ENCODE results near the gene PITRM1.

The PITRM1 gene

DNA sequence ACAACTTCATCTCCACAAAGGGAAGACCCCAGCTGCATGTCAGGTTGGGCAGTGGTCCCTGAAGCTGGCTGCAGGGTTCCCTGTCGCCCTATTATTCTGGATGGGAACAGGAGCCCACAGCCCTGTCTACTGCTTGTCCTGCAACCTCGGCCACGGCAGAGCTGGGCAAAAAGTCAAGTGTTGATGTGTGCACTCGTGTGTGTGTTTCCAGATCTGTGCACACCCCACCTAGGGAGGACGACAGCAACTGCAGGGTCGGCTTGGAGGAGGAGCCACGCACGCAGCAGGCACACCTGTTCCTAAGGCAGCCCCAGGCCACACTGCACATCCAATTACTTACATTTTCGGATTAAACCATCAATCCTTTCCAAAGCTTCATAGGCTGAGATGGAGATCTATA lies 23.6 kb downstream of the PITRM1 start:
- Histone ChIP-seq H3K36me3 (ENCODE audit: insufficient read depth, low read length) (peaks cover 76% of the 10 kb centered on the region), H3K27me3 (ENCODE audit: insufficient read depth, low read length) (no peaks in the 10 kb centered on the region), H2AFZ (ENCODE audit: low read depth, low read length) (no peak overlapping the region), H3K4me1 (ENCODE audit: insufficient read depth, low read length) (no peaks in the 10 kb centered on the region), H3K4me3 (ENCODE audit: low read length) (no peak overlapping the region), H3K9me3 (ENCODE audit: low read length) (no peaks in the 10 kb centered on the region)

DNA sequence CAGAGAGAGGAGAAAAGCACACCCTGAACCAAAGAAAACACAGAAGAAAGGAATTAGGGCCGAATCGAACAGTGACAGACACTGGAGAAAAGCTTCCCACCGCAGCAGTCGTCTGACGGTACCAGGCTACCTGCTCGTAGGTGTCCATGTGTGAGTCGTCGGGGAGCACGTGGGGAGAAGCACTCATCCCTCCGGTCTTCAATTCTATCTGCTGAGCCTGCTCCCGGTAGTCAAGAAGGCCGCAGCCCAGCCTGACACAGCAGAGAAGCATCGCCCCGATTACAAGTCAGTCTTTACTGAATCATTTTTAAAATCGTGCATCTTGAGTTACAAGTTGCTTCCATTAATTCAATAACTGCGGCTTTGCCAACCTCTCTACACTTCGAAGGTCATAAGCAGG lies 24.5 kb downstream of the PITRM1 start:
- no peaks in the 10 kb centered on the region for H3K9me3 ChIP-seq (ENCODE audit: low read length)
- no peaks in the 10 kb centered on the region for H3K4me1 ChIP-seq (ENCODE audit: insufficient read depth, low read length)
- no peak overlapping the region for H3K4me3 ChIP-seq (ENCODE audit: low read length)
- no peaks in the 10 kb centered on the region for H3K27me3 ChIP-seq (ENCODE audit: insufficient read depth, low read length)
- H2AFZ ChIP-seq (ENCODE audit: low read depth, low read length): no peak overlapping the region
- peaks cover 81% of the 10 kb centered on the region for H3K36me3 ChIP-seq (ENCODE audit: insufficient read depth, low read length)

DNA sequence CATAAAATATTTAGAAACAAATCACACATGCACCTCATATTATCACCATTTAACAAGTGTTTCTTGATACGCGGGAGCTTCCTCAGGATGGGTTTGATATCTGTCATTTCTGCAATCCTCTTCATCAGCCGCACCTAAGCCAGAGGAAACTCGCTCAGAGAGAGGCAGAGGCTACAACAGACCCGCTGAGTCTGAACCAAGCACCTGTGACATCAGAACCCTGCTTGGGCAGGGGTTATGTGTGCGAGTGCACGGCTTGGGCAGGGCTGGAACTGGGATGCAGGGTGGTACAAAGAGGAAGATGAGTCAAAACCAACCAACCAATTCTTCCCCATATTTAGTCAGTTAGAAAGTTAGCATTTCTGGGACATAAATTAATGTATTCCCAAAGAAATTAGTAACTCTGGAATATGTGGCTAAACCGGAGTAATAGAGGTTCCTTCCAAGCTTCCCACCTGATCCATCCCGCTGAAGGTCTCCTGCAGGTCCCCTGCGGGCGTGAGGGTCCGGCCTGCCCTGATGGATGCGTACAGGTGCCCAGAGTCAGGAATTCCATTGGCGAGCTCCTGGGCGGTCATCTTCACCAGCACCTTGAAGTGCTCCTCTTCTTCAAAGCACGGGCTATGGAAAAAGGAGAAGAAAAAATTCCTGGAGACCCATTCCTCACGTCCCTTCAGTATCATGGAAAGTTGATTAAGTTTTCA lies 25.3 kb downstream of the PITRM1 start:
- no peaks in the 10 kb centered on the region for H3K9me3 ChIP-seq (ENCODE audit: low read length)
- H2AFZ ChIP-seq (ENCODE audit: low read depth, low read length): no peak overlapping the region
- H3K36me3 ChIP-seq (ENCODE audit: insufficient read depth, low read length): peaks cover 83% of the 10 kb centered on the region

DNA sequence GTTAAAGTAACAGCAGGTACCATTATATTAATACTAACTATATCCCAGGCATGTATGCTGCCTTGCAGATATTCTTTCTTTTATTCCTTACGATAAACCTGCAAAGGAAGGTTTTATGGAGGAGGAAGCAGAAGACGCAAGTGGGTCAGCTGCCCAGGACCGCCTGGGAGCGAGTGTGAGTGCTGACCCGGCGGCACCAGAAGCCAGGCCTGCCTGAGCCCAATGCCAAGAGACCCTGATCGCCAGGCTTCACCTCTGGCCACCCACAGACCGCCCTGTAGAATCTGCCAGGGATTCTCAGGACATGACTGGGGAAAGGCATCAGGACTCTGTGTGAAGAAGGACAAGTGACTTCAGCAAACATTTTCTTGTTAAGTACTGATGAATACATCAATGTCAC lies 26.3 kb downstream of the PITRM1 start:
- H2AFZ ChIP-seq (ENCODE audit: low read depth, low read length): no peak overlapping the region
- H3K27me3 ChIP-seq (ENCODE audit: insufficient read depth, low read length): no peaks in the 10 kb centered on the region
- peaks cover 89% of the 10 kb centered on the region for H3K36me3 ChIP-seq (ENCODE audit: insufficient read depth, low read length)
- H3K9me3 ChIP-seq (ENCODE audit: low read length): no peaks in the 10 kb centered on the region
- H3K4me3 ChIP-seq (ENCODE audit: low read length): no peak overlapping the region
- H3K4me1 ChIP-seq (ENCODE audit: insufficient read depth, low read length): no peaks in the 10 kb centered on the region

More for the DNA sequence above, 25.3 kb downstream of the PITRM1 start:
- H3K4me1 ChIP-seq (ENCODE audit: insufficient read depth, low read length): no peaks in the 10 kb centered on the region
- H3K4me3 ChIP-seq (ENCODE audit: low read length): no peak overlapping the region
- H3K27me3 ChIP-seq (ENCODE audit: insufficient read depth, low read length): no peaks in the 10 kb centered on the region

DNA sequence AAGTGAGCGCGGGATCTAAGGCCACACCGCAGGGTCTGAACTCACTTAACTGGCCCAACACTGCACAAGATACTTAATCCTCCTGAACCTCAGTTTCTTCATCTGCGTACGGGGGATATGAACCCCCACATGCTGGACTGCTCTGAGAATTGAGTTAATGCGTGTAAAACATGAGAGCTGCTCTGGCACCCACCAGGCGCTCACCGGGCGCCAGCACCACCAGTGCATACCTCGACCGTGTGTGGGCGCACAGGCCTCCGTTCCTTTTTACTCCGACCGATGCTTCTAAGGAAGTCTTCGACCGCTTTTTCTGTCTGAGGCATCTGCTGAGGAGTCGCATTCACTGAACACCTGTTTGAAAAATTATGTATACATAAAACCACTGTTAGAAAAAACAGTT lies 27.2 kb downstream of the PITRM1 start:
- no peak overlapping the region for H2AFZ ChIP-seq (ENCODE audit: low read depth, low read length)
- no peaks in the 10 kb centered on the region for H3K27me3 ChIP-seq (ENCODE audit: insufficient read depth, low read length)
- peaks cover 92% of the 10 kb centered on the region for H3K36me3 ChIP-seq (ENCODE audit: insufficient read depth, low read length)
- no peaks in the 10 kb centered on the region for H3K9me3 ChIP-seq (ENCODE audit: low read length)
- no peaks in the 10 kb centered on the region for H3K4me1 ChIP-seq (ENCODE audit: insufficient read depth, low read length)
- H3K4me3 ChIP-seq (ENCODE audit: low read length): no peak overlapping the region

DNA sequence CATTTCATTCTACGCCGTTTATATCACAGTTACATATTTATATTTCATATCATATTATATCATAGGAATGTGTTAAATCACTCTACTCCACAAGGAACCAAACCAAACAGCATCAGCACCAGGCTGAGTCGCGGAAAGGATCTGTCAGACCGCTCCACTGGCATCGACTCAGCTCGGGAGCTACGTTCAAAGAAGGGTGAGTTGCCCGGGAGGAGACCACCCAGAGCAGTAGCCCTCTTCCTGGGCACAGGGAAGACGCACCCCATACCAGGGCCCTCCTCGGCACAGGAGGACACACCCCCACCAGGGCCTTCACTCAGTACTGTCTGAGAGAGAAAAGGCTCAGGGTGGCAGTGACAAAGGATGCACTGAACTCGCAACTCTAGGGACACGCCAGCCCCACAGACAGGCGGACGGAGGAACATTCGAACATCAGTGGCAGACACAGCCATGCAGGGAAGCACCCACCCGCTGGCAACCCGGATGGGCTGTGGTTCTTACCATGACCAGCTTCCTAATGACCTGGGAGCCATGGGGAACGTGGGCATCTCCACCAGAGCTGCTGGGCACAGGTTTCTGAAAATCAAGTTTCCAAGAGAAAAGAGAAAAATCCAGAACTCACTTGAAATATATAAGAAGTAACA lies 28.7 kb downstream of the PITRM1 start:
- H2AFZ ChIP-seq (ENCODE audit: low read depth, low read length): no peak overlapping the region
- H3K9me3 ChIP-seq (ENCODE audit: low read length): no peaks in the 10 kb centered on the region
- H3K36me3 ChIP-seq (ENCODE audit: insufficient read depth, low read length): peaks cover 94% of the 10 kb centered on the region
- H3K4me3 ChIP-seq (ENCODE audit: low read length): no peak overlapping the region
- H3K4me1 ChIP-seq (ENCODE audit: insufficient read depth, low read length): no peaks in the 10 kb centered on the region
- H3K27me3 ChIP-seq (ENCODE audit: insufficient read depth, low read length): no peaks in the 10 kb centered on the region

DNA sequence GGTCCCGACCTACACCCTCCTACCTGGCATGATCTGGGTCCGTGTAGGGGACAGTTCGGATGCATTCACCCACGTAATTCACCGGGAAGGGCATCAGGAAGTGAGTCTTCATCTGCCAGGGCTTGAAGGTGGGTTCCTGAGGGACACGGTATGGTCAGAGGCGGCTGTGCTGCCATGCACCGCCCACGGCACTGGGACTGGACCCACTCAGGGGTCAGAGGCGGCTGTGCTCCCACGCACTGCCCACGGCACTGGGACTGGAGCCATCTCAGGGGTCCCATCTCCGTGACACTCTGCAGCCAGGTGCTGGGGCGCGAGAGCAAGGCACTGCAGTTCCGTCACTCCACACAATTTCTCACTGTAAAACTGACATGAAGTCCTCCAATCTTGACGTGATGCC lies 29.2 kb downstream of the PITRM1 start:
- H3K36me3 ChIP-seq (ENCODE audit: insufficient read depth, low read length): peaks cover 94% of the 10 kb centered on the region
- no peak overlapping the region for H3K4me3 ChIP-seq (ENCODE audit: low read length)
- H3K27me3 ChIP-seq (ENCODE audit: insufficient read depth, low read length): no peaks in the 10 kb centered on the region
- no peak overlapping the region for H2AFZ ChIP-seq (ENCODE audit: low read depth, low read length)
- H3K4me1 ChIP-seq (ENCODE audit: insufficient read depth, low read length): no peaks in the 10 kb centered on the region
- H3K9me3 ChIP-seq (ENCODE audit: low read length): no peaks in the 10 kb centered on the region

DNA sequence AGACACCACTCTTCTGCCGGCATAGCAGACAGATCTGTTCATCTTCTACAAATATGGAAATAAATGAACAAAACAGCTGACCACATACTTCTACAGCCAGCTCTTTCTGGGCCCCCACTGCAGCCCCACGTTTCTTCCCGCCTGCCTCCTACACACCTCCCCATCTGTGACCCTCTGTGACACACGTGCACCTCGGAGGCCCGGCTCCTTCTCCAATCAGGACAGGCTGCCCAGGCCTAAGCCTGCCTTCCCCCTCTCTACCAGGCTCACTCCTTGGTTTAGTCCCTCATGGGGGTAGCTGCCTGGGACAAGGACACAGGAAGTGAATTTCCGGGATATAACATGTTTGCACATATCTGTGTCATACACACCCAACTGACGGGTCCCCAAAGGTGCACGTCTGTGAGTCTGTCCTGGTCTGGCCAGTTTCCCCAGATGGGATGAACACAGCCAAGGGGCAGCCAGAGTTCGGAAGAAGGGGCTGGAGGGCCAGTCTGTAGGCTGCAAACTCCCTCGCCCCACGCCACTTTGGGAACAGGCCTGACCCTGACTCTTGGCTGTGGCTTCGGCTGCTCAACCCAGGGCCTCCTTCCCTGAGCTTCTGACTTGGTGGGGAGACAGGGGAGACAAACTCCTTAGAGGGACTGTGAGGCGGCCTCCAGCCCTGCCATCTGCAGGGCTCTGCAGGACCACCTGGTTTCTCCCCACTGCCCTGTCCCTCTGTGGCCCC lies 30.3 kb downstream of the PITRM1 start:
- H3K27me3 ChIP-seq (ENCODE audit: insufficient read depth, low read length): no peaks in the 10 kb centered on the region
- no peak overlapping the region for H3K4me3 ChIP-seq (ENCODE audit: low read length)
- no peaks in the 10 kb centered on the region for H3K9me3 ChIP-seq (ENCODE audit: low read length)
- peaks cover 96% of the 10 kb centered on the region for H3K36me3 ChIP-seq (ENCODE audit: insufficient read depth, low read length)
- no peaks in the 10 kb centered on the region for H3K4me1 ChIP-seq (ENCODE audit: insufficient read depth, low read length)
- H2AFZ ChIP-seq (ENCODE audit: low read depth, low read length): no peak overlapping the region

DNA sequence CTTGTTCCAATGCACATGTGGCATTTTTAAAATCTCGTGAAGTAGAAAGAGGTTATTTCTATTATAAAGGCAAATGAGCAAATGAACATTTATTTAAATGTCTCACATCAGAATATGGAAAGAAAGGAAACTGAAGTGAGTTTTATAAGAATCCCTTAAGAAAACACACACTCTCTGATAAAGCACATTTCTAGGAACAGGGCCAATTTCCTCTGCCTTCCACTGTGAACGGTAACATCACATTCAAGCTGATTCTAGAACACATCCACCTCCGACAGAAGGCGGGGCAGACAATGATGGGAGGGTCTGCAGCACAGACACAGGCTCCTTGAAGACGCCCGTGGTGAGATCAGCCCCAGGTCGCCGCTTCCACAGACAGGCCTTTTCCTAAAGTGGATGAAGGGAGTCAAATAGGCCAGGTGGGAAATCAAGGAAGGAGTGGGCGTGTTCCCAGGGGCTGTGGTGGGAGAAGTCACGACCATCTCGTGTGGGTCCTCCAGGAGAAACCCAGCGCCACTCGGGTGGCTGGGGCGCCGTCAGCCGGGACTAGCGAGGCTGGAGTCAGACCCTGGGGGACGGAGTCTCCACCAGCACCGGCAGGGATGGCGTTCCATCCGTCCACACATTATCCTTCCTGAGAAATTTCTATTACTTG lies 31.1 kb downstream of the PITRM1 start:
- Histone ChIP-seq H3K27me3 (ENCODE audit: insufficient read depth, low read length) (no peaks in the 10 kb centered on the region), H3K9me3 (ENCODE audit: low read length) (no peaks in the 10 kb centered on the region), H3K4me3 (ENCODE audit: low read length) (no peak overlapping the region), H3K36me3 (ENCODE audit: insufficient read depth, low read length) (peaks cover 97% of the 10 kb centered on the region), H2AFZ (ENCODE audit: low read depth, low read length) (no peak overlapping the region), H3K4me1 (ENCODE audit: insufficient read depth, low read length) (no peaks in the 10 kb centered on the region)

DNA sequence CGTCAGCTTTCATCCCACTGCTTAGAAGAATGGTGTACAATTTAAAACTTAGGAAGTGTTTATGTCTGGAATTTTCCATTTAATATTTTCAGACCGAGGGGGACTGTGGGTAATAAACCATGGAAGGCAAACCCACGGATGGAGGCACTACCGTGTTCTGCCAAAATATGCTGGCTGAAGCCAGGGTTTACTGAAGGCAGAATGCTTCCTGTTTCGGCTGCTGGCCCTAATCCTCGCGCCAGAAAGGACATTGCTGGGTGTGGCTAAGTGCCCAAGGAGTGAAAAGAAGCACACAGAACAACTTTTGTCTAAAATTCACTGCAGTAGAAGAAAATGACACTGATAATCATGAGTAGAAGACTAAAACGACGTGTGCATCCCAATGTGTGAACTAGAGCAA lies 32.3 kb downstream of the PITRM1 start:
- no peak overlapping the region for H3K4me3 ChIP-seq (ENCODE audit: low read length)
- H2AFZ ChIP-seq (ENCODE audit: low read depth, low read length): no peak overlapping the region
- H3K9me3 ChIP-seq (ENCODE audit: low read length): peaks cover 2% of the 10 kb centered on the region
- no peaks in the 10 kb centered on the region for H3K4me1 ChIP-seq (ENCODE audit: insufficient read depth, low read length)
- no peaks in the 10 kb centered on the region for H3K27me3 ChIP-seq (ENCODE audit: insufficient read depth, low read length)
- H3K36me3 ChIP-seq (ENCODE audit: insufficient read depth, low read length): peaks cover 96% of the 10 kb centered on the region

DNA sequence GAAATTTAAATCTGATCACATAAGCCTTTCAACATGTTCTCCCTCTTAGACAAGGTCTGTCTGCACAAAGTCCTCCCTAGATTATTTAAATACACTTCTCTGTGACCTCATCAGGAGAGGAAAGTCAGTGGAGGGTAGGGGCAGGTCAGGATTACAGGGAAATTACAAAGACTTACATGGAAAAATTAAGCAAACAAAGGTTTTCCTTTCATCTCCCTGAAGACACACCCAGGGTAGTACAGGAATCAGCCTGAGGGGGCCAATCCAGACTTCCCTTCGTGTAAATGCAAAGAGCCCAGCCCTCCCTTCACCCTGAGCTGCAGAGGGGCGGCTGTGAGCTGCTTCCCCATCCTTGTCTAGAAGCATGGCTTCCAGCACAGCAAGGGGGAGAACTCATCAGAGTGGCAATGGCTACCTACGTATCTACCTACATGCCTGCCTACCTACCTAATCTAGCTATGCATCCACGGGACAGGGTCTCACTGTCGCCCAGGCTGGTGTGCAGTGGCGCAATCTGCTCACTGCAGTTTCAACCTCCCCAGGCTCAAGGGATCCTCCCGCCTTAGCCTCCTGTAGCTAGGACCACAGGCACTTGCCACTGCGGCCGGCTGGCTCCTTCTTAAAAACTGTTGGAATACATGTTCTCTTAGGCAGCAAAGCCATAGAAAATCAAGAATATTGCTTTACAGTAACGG lies 33.2 kb downstream of the PITRM1 start:
- peaks cover 96% of the 10 kb centered on the region for H3K36me3 ChIP-seq (ENCODE audit: insufficient read depth, low read length)
- H3K4me3 ChIP-seq (ENCODE audit: low read length): no peak overlapping the region
- no peaks in the 10 kb centered on the region for H3K27me3 ChIP-seq (ENCODE audit: insufficient read depth, low read length)
- no peak overlapping the region for H2AFZ ChIP-seq (ENCODE audit: low read depth, low read length)
- no peaks in the 10 kb centered on the region for H3K4me1 ChIP-seq (ENCODE audit: insufficient read depth, low read length)
- H3K9me3 ChIP-seq (ENCODE audit: low read length): peaks cover 4% of the 10 kb centered on the region

DNA sequence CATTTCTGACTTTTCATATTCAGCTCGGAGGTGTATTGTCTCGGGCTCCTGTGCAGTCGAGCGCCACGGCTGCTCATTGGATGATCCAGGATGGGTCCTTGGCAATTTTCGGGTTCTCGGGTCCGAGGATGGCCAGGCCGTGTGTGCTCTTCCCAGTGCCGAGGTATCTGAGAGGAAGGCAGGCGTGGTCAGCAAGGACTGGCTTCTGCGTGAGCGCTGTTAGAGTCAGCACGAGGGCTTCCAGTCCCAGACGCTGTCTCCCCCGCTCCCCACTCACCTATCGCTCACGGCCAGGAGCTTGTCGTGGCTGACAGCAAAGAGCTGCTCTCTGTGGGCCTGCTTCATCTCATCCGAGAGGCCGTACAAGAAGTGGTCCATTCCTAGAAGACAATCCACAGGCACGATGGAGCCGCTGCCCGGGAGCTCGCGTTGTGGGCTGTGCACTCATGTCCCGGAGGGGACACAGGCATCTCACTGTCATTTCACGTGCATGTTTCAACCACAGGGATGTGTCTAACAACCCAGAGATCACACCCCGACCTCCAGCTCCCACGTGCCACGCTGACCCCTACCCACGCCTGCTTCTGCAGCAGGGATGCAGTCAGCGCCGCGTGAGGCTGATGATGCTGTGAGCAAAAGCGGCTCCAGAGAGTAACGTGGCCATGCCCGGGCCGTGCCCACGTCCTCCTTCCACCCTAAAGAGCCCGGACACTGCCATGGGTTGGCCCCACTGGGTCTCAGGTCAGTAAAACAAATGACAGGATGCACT lies 34.4 kb downstream of the PITRM1 start:
- H3K4me1 ChIP-seq (ENCODE audit: insufficient read depth, low read length): no peaks in the 10 kb centered on the region
- no peaks in the 10 kb centered on the region for H3K27me3 ChIP-seq (ENCODE audit: insufficient read depth, low read length)
- no peak overlapping the region for H3K4me3 ChIP-seq (ENCODE audit: low read length)
- peaks cover 95% of the 10 kb centered on the region for H3K36me3 ChIP-seq (ENCODE audit: insufficient read depth, low read length)
- H2AFZ ChIP-seq (ENCODE audit: low read depth, low read length): no peak overlapping the region
- H3K9me3 ChIP-seq (ENCODE audit: low read length): peaks cover 4% of the 10 kb centered on the region

Measured in neuron (in vitro differentiated cells).